Esophagus muscularis mucosa (tissue), 4 donors: ENCODE data around the gene CEP68. TPM values are rescaled to one million over a fixed set of nuclear protein-coding genes. Genes with fewer than 3 reads are reported as not detected.

Source experiments
- DNase-seq: peaks from one replicate; pipeline ENCODE4 v3.0.0-alpha.2; 2017; ENCODE audit errors: extremely low spot score
- H3K27ac ChIP-seq, 4 donors: fragments of 200-600 bp; sonication (generic); replicated peaks in 1 of 4; 1 replicate in 3 of 4; 2 replicates in 1 of 4; pipeline ENCODE4 v1.5.1; 2016 to 2019; ENCODE audit warnings: mild to moderate bottlenecking in 1 of 4
- H3K27me3 ChIP-seq, 4 donors: fragments of 200-600 bp; sonication (generic); one replicate each; pipeline versions ENCODE4 v1.5.1 to v1.6.0; 2016 to 2019
- H3K36me3 ChIP-seq, 4 donors: fragments of 200-600 bp; sonication (generic); one replicate each; pipeline ENCODE4 v1.5.1; 2016 to 2019
- H3K4me1 ChIP-seq, 4 donors: fragments of 200-600 bp; sonication (generic); one replicate each; pipeline ENCODE4 v1.5.1; 2016 to 2019
- H3K4me3 ChIP-seq, 4 donors: fragments of 200-600 bp; sonication (generic); 1 replicate in 2 of 4; 2 replicates in 2 of 4; pipeline ENCODE4 v1.5.1; 2016 to 2019; ENCODE audit warnings: mild to moderate bottlenecking in 4 of 4, moderate library complexity in 1 of 4
- H3K9me3 ChIP-seq, 4 donors: fragments of 200-600 bp; sonication (generic); 1 replicate in 3 of 4; 2 replicates in 1 of 4; pipeline ENCODE4 v1.5.1; 2016 to 2019
- EP300 ChIP-seq: sonication (generic); formaldehyde crosslinking; IDR thresholded peaks from one replicate; pipeline ENCODE4 v1.6.1; 2017; ENCODE audit warnings: antibody characterized with exemption
- POLR2A ChIP-seq: fragments of 450-650 bp; IDR thresholded peaks from one replicate; pipeline ENCODE4 v1.6.1; 2017; ENCODE audit warnings: antibody characterized with exemption, moderate library complexity, mild to moderate bottlenecking, low read depth
- POLR2AphosphoS5 ChIP-seq, 2 donors: sonication (generic); formaldehyde crosslinking; IDR thresholded peaks; one replicate each; pipeline ENCODE4 v1.6.1; 2017; ENCODE audit warnings: antibody characterized with exemption in 2 of 2
- WGBS: methylation state at CpG from one replicate; pipeline ENCODE4 v1.1.5; 2018; 5-methylcytosine and 5-hydroxymethylcytosine counted together
- intact Hi-C: fragments of 100-400 bp; cut with DNase I; formaldehyde crosslinking; loops from one replicate; pipeline ENCODE4 v1.15.1; 2023
- total RNA-seq, 4 donors: library from RNA; depleted of rRNA; stranded (reverse); fragments of >200 nt; gene quantifications; one replicate each; pipeline versions ENCODE4 v1.1.0 to v1.2.1, GENCODE V29; 2016
- TF ChIP-seq, protein P1 (sequence below), 3 experiments: fragments of 200-600 bp in 2 of 3; fragments of 450-650 bp in 1 of 3; sonication (generic) in 2 of 3; IDR thresholded peaks; one replicate each; pipeline ENCODE4 v1.5.1; 2017 to 2019; ENCODE audit warnings: antibody characterized with exemption in 3 of 3, mild to moderate bottlenecking in 2 of 3, moderate library complexity in 1 of 3

The CEP68 gene
- total RNA-seq, 4 donors from 2014 or later, result 21.6 to 39.3 (median 28.6) TPM

DNA sequence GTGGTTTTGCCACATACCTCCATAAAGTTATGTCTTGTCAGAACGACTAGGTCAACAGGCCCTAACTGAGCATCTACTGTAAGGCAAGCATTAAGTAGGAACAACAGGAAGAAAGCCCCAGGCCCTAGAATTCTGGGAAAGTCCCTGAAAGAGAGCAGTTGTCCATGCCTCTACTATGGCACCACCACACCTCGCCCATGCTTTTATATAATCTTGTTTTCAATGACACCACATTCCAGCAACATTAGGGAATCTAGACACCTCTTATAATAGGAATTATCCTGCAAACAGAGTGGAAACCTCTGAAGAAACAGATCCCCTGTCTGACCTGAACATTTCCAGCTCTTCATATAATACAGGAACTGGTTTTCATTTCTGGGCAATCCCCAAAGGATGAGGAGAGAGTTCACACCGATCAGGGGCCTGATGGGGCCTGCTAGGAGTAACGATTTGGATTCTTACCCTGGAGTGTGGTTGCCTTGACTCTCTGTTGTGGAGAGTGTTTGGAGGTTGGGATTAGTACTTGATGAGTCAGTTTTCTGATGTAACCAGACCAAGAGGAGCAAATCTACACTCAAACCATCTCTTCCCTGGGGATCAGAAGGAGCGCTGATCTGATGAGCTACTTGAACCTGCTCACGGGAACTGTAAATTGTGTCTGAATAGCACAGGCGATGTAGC, 31.9 kb upstream of the CEP68 start:
- peaks cover 9 to 40% (median 24%) of the 10 kb centered on the region in 4 donors for H3K36me3 ChIP-seq
- H3K27me3 ChIP-seq, result no peaks in the 10 kb centered on the region
- no peaks in the 10 kb centered on the region for H3K4me1 ChIP-seq
- no peak for DNase-seq
- no peaks in the 10 kb centered on the region for H3K9me3 ChIP-seq
- H3K4me3 ChIP-seq, result no peak overlapping the region
- 88% methylated on average over 7 of the region's 7 CpGs for WGBS
- intact Hi-C loops, result no loop called here
- TF ChIP-seq EP300, result no peak
- TF ChIP-seq, protein P1, sequence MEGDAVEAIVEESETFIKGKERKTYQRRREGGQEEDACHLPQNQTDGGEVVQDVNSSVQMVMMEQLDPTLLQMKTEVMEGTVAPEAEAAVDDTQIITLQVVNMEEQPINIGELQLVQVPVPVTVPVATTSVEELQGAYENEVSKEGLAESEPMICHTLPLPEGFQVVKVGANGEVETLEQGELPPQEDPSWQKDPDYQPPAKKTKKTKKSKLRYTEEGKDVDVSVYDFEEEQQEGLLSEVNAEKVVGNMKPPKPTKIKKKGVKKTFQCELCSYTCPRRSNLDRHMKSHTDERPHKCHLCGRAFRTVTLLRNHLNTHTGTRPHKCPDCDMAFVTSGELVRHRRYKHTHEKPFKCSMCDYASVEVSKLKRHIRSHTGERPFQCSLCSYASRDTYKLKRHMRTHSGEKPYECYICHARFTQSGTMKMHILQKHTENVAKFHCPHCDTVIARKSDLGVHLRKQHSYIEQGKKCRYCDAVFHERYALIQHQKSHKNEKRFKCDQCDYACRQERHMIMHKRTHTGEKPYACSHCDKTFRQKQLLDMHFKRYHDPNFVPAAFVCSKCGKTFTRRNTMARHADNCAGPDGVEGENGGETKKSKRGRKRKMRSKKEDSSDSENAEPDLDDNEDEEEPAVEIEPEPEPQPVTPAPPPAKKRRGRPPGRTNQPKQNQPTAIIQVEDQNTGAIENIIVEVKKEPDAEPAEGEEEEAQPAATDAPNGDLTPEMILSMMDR (IDR thresholded peaks at IDR 0.05), result no peak
- no peak for TF ChIP-seq POLR2A
- no peak for TF ChIP-seq POLR2AphosphoS5 (IDR thresholded peaks at IDR 0.05)
- no peak overlapping the region for H3K27ac ChIP-seq

DNA sequence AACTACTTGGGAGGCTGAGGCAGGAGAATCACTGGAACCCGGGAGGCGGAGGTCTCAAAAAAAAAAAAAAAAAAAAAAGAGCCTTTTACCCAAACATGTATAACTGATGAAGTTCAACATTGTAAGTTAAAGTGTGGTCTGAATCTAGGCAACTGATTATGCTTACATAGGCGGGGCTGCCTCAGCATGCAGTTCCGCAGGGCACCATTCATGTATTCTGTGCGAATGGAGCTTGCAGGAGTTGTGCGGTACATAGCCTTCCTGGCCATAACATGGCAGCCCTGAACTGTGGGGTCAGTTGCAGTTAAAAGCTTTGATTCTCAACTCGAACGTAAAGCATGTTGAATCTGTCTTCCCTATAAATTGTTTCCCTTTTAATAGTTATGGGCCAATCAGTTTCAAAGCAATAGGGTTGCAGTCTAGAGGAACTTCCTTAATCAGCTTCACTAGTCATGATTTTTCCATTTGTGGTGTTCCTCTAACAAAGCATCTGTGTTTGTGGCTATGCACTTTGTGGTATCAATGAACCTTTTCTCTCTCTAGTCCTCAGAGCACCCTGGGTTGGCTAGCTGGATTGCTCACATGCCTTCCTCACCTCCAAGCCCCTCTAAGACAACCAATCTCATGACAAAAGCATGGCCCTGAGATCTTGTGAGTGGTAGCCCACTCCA, 30.6 kb upstream of the CEP68 start:
- DNase-seq, result no peak
- Histone ChIP-seq H3K4me3 (no peak overlapping the region), H3K27me3 (no peaks in the 10 kb centered on the region), H3K27ac (no peak overlapping the region), H3K4me1 (no peaks in the 10 kb centered on the region), H3K36me3 (peaks cover 9 to 27% (median 11%) of the 10 kb centered on the region in 4 donors), H3K9me3 (no peaks in the 10 kb centered on the region)
- intact Hi-C loops, result no loop called here
- TF ChIP-seq, protein P1 (IDR thresholded peaks at IDR 0.05), result no peak
- TF ChIP-seq EP300, result no peak
- no peak for TF ChIP-seq POLR2A
- TF ChIP-seq POLR2AphosphoS5 (IDR thresholded peaks at IDR 0.05), result no peak
- WGBS, result 83% methylated on average over 8 of the region's 8 CpGs

DNA sequence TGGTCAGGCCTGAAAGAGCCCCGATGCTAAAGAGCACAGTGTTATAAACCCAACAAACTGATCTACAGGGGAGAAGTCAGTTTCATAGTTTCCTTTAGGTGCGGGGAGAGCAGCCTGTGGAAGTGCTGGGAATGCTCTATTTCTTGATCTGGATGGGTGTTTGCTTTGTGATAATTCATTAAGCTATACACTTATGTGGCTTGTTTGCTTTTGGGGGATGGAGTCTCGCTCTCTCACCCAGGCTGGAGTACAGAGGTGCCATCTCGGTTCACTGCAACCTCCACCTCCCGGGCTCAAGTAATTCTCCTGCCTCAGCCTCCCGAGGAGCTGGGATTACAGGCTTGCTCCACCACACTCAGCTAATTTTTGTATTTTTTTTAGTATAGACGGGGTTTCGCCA, 30.1 kb upstream of the CEP68 start:
- no peaks in the 10 kb centered on the region for H3K4me1 ChIP-seq
- no peak overlapping the region for H3K27ac ChIP-seq
- WGBS, result 98% methylated on average over 8 of the region's 8 CpGs
- intact Hi-C loops, result no loop called here
- peaks cover 4 to 21% (median 5%) of the 10 kb centered on the region in 4 donors for H3K36me3 ChIP-seq
- H3K4me3 ChIP-seq, result no peak overlapping the region
- H3K9me3 ChIP-seq, result no peaks in the 10 kb centered on the region
- no peak for DNase-seq
- no peaks in the 10 kb centered on the region for H3K27me3 ChIP-seq
- no peak for TF ChIP-seq EP300
- no peak for TF ChIP-seq POLR2AphosphoS5 (IDR thresholded peaks at IDR 0.05)
- TF ChIP-seq, protein P1 (IDR thresholded peaks at IDR 0.05), result no peak
- TF ChIP-seq POLR2A, result no peak

DNA sequence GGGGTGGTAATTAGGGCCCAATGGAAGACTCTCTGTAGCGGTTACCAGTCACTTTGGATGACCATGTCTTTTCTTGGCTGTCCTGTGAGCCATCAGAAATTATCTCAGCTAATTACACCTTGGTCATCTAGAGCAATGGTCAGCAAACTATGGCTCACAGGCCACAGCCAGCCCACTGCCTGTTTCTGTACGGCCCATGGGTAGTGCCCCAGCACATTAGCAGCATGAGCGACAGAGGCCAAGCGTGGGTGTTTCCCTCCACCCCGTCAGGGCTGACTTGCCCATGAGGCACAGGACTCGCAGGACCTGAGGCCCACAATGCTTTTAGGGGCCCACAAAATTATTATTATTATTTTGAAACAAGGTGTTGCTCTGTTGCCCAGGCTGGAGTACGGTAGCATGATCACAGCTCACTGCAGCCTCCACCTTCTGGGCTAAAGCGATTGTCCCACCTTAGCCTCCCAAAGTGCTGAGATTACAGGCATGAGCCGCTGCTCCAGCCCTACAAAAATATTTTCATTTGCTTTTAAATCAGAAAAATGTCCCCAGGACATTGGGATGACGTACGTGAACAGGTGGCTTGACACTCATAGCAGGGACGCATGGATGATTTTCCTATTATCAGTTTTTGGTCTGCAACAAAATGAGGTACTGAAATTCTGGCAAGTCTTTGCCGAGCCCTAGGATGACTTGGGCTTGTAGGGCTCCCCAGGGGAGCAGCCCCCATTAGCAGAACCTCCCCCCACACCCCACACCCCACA, 29.3 kb upstream of the CEP68 start:
- no peak overlapping the region for H3K27ac ChIP-seq

More for the DNA sequence above, 29.3 kb upstream of the CEP68 start:
- DNase-seq, result no peak
- WGBS, result 96% methylated on average over 13 of the region's 13 CpGs
- TF ChIP-seq EP300, result no peak
- no peak for TF ChIP-seq POLR2A
- TF ChIP-seq POLR2AphosphoS5 (IDR thresholded peaks at IDR 0.05), result no peak
- TF ChIP-seq, protein P1 (IDR thresholded peaks at IDR 0.05), result no peak
- no peaks in the 10 kb centered on the region for H3K9me3 ChIP-seq
- no peak overlapping the region for H3K4me3 ChIP-seq
- intact Hi-C loops, result no loop called here
- peaks cover 0 to 14% (median 0%) of the 10 kb centered on the region in 4 donors for H3K36me3 ChIP-seq
- no peaks in the 10 kb centered on the region for H3K27me3 ChIP-seq
- H3K4me1 ChIP-seq, result no peaks in the 10 kb centered on the region
